Neural cell (in vitro differentiated cells): ENCODE data around the gene KRTAP22-1. TPM values are rescaled to one million over a fixed set of nuclear protein-coding genes. Genes with fewer than 3 reads are reported as not detected.

Experiments
- H2AFZ ChIP-seq: fragments of 200-600, 300-800 bp; sonication (generic), shearing (Covaris generic); 2 replicates; pipeline ENCODE4 v1.6.0; 2014; ENCODE audit warnings: low read depth, mild to moderate bottlenecking, antibody characterized with exemption, low read length, moderate library complexity
- H3F3A ChIP-seq: fragments of 200-600 bp; shearing (Covaris generic); 2 replicates; pipeline ENCODE4 v1.6.1; 2016; ENCODE audit warnings: mild to moderate bottlenecking, moderate library complexity, mixed read lengths, antibody characterized with exemption, low read length; ENCODE audit not compliant: insufficient read depth, poor library complexity, severe bottlenecking
- H3K27ac ChIP-seq: fragments of 200-600, 300-800 bp; sonication (generic), shearing (Covaris generic); 2 replicates; pipeline ENCODE4 v1.5.1; 2014; ENCODE audit warnings: mild to moderate bottlenecking, low read length, moderate library complexity
- H3K27me3 ChIP-seq: fragments of 300-800, 200-600 bp; sonication (generic), shearing (Covaris generic); 2 replicates; pipeline ENCODE4 v1.6.0; 2014; ENCODE audit warnings: mild to moderate bottlenecking, low read depth, low read length, moderate library complexity; ENCODE audit not compliant: insufficient read depth
- H3K36me3 ChIP-seq: fragments of 300-800, 200-600 bp; sonication (generic), shearing (Covaris generic); 2 replicates; pipeline ENCODE4 v1.5.1; 2014; ENCODE audit warnings: mild to moderate bottlenecking, antibody characterized with exemption, low read length, moderate library complexity; ENCODE audit not compliant: insufficient read depth
- H3K4me2 ChIP-seq: fragments of 300-800, 200-600 bp; sonication (generic), shearing (Covaris generic); 2 replicates; pipeline ENCODE4 v1.6.0; 2014; ENCODE audit warnings: mild to moderate bottlenecking, low read length
- H3K4me3 ChIP-seq: fragments of 300-800, 200-600 bp; sonication (generic), shearing (Covaris generic); 2 replicates; pipeline ENCODE4 v1.5.1; 2014; ENCODE audit warnings: mild to moderate bottlenecking, low read length, moderate library complexity
- H3K79me2 ChIP-seq: fragments of 200-600 bp; shearing (Covaris generic); replicated peaks from 2 replicates; pipeline ENCODE4 v1.6.0; 2014; ENCODE audit warnings: mild to moderate bottlenecking, low read length, moderate library complexity; ENCODE audit not compliant: insufficient read depth
- H3K9ac ChIP-seq: fragments of 300-800, 200-600 bp; sonication (generic), shearing (Covaris generic); 2 replicates; pipeline ENCODE4 v1.6.1; 2016; ENCODE audit warnings: mild to moderate bottlenecking, low read length, mixed read lengths
- H3K9me2 ChIP-seq: fragments of 200-600 bp; shearing (Covaris generic); 2 replicates; pipeline ENCODE4 v1.6.1; 2016; ENCODE audit warnings: mild to moderate bottlenecking, low read length, mixed read lengths; ENCODE audit not compliant: insufficient read depth
- H3K9me3 ChIP-seq: fragments of 200-600, 300-800 bp; sonication (generic), shearing (Covaris generic); 2 replicates; pipeline ENCODE4 v1.6.1; 2016; ENCODE audit warnings: mild to moderate bottlenecking, mixed run types, low read length, moderate library complexity, mixed read lengths
- H4K20me1 ChIP-seq: fragments of 200-600 bp; shearing (Covaris generic); 2 replicates; pipeline ENCODE4 v1.6.1; 2016; ENCODE audit warnings: mild to moderate bottlenecking, mixed run types; ENCODE audit not compliant: insufficient read depth
- EP300 ChIP-seq: fragments of 450-650 bp; conservative IDR thresholded peaks from 2 replicates; pipeline ENCODE4 v1.6.1; 2014; ENCODE audit warnings: antibody characterized with exemption, mild to moderate bottlenecking, moderate library complexity; ENCODE audit not compliant: poor library complexity, severe bottlenecking
- EZH2 ChIP-seq: fragments of 200-600, 300-800 bp; shearing (Covaris generic), sonication (generic); IDR thresholded peaks from 2 replicates; pipeline ENCODE4 v1.6.1; 2014; ENCODE audit warnings: antibody characterized with exemption, low read length, borderline replicate concordance, mild to moderate bottlenecking; ENCODE audit not compliant: insufficient read depth, poor library complexity, severe bottlenecking
- MXI1 ChIP-seq: fragments of 450-650 bp; conservative IDR thresholded peaks from 2 replicates; pipeline ENCODE4 v1.6.1; 2014; ENCODE audit warnings: antibody characterized with exemption, mild to moderate bottlenecking; ENCODE audit not compliant: poor library complexity, severe bottlenecking
- POLR2AphosphoS5 ChIP-seq: IDR thresholded peaks from 2 replicates; pipeline ENCODE4 v1.6.1; 2012
- RAD21 ChIP-seq: fragments of 450-650 bp; conservative IDR thresholded peaks from 2 replicates; pipeline ENCODE4 v1.6.1; 2014; ENCODE audit warnings: antibody characterized with exemption, mild to moderate bottlenecking, moderate library complexity
- SMC3 ChIP-seq: fragments of 450-650 bp; conservative IDR thresholded peaks from 2 replicates; pipeline ENCODE4 v1.6.1; 2014; ENCODE audit warnings: antibody characterized with exemption, mild to moderate bottlenecking, moderate library complexity; ENCODE audit not compliant: poor library complexity
- TAF1 ChIP-seq: IDR thresholded peaks from 2 replicates; pipeline ENCODE4 v1.6.1; 2012; ENCODE audit warnings: low read depth
- polyA plus RNA-seq: library from polyadenylated mRNA; depleted of rRNA; stranded (reverse); fragments of >200 nt; gene quantifications from 2 replicates; pipeline ENCODE4 v1.2.3, GENCODE V29; 2014
- TF ChIP-seq, protein P1 (sequence below): IDR thresholded peaks from 2 replicates; pipeline ENCODE4 v1.6.1; 2012; ENCODE audit warnings: borderline replicate concordance
- TF ChIP-seq, protein P2 (sequence below): fragments of 450-650 bp; IDR thresholded peaks from 2 replicates; pipeline ENCODE4 v1.5.1; 2014; ENCODE audit warnings: antibody characterized with exemption, mild to moderate bottlenecking, moderate library complexity; ENCODE audit not compliant: poor library complexity, severe bottlenecking

Gene KRTAP22-1
- polyA plus RNA-seq, 1 donor from 2014 or later: not detected

DNA sequence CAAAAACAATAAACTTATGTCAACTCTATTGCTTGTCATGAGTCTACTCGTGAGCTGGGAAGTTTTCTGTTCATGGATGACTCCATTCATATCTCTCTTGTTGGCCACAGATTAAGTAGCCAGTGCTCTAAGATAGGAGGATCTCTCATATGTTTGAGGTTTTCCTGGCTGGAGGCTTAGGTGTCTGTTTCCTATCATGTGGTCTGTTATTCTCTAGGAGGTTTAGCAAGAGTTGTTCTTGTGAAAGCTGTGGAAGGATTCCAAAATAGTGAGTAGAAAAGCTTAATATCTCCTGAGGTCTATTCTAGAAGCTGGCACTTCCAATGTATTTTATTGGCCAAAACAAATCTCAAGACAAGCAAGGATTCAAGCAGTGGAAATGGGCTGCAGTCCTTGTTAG is 28.3 kb downstream of the KRTAP22-1 start:
- TF ChIP-seq EZH2 (no peak), MXI1 (no peak), SMC3 (no peak), TAF1 (no peak), RAD21 (no peak), POLR2AphosphoS5 (no peak), EP300 (no peak)
- TF ChIP-seq, protein P1, sequence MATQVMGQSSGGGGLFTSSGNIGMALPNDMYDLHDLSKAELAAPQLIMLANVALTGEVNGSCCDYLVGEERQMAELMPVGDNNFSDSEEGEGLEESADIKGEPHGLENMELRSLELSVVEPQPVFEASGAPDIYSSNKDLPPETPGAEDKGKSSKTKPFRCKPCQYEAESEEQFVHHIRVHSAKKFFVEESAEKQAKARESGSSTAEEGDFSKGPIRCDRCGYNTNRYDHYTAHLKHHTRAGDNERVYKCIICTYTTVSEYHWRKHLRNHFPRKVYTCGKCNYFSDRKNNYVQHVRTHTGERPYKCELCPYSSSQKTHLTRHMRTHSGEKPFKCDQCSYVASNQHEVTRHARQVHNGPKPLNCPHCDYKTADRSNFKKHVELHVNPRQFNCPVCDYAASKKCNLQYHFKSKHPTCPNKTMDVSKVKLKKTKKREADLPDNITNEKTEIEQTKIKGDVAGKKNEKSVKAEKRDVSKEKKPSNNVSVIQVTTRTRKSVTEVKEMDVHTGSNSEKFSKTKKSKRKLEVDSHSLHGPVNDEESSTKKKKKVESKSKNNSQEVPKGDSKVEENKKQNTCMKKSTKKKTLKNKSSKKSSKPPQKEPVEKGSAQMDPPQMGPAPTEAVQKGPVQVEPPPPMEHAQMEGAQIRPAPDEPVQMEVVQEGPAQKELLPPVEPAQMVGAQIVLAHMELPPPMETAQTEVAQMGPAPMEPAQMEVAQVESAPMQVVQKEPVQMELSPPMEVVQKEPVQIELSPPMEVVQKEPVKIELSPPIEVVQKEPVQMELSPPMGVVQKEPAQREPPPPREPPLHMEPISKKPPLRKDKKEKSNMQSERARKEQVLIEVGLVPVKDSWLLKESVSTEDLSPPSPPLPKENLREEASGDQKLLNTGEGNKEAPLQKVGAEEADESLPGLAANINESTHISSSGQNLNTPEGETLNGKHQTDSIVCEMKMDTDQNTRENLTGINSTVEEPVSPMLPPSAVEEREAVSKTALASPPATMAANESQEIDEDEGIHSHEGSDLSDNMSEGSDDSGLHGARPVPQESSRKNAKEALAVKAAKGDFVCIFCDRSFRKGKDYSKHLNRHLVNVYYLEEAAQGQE: no peak
- TF ChIP-seq, protein P2, sequence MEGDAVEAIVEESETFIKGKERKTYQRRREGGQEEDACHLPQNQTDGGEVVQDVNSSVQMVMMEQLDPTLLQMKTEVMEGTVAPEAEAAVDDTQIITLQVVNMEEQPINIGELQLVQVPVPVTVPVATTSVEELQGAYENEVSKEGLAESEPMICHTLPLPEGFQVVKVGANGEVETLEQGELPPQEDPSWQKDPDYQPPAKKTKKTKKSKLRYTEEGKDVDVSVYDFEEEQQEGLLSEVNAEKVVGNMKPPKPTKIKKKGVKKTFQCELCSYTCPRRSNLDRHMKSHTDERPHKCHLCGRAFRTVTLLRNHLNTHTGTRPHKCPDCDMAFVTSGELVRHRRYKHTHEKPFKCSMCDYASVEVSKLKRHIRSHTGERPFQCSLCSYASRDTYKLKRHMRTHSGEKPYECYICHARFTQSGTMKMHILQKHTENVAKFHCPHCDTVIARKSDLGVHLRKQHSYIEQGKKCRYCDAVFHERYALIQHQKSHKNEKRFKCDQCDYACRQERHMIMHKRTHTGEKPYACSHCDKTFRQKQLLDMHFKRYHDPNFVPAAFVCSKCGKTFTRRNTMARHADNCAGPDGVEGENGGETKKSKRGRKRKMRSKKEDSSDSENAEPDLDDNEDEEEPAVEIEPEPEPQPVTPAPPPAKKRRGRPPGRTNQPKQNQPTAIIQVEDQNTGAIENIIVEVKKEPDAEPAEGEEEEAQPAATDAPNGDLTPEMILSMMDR: no peak
- Histone ChIP-seq H3K9me3 (peaks cover 6% of the 10 kb centered on the region), H3F3A (no peaks in the 10 kb centered on the region)

DNA sequence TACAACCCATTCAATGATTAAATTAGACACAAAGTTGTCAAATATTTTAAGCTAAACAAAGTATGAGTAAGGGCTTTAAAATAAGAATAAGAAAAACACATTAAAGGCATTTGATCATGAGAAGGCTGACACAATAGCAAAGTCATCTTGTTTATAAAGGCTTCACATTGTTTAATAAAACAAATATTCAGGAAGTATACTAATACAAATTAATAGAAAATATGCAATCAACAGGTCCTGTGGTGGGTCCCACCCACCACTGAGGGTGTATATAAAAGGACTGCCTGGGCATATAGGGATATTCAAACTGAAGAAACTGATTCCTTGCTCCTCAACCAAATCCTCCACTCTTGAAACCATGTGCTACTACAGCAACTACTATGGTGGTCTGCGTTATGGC is 34.0 kb downstream of the KRTAP22-1 start, which contains the start of gene KRTAP20-2:
TSS of gene KRTAP20-2 (plus strand) at position 301 of the 400 bp plus-strand sequence. CDS start at position 359, 58 bp downstream.
- no peak within 1 kb of the TSS for H3K9ac ChIP-seq
- H3K27ac ChIP-seq: no peak within 1 kb of the TSS
- H3K79me2 ChIP-seq: no peaks in the 10 kb centered on the region
- H2AFZ ChIP-seq: no peak within 1 kb of the TSS
- H3K9me2 ChIP-seq: no peaks in the 10 kb centered on the region
- no peaks in the 10 kb centered on the region for H3K9me3 ChIP-seq
- H3K36me3 ChIP-seq: no peaks in the 10 kb centered on the region
- no peak within 1 kb of the TSS for H3K4me2 ChIP-seq
- TF ChIP-seq MXI1 (no peak), RAD21 (no peak), TAF1 (no peak)
- TF ChIP-seq, protein P1: no peak
- TF ChIP-seq, protein P2: no peak
- no peaks in the 10 kb centered on the region for H4K20me1 ChIP-seq
- no peaks in the 10 kb centered on the region for H3F3A ChIP-seq
- no peaks in the 10 kb centered on the region for H3K27me3 ChIP-seq
- no peak within 1 kb of the TSS for H3K4me3 ChIP-seq

More for the DNA sequence above, 28.3 kb downstream of the KRTAP22-1 start:
- no peak overlapping the region for H3K27ac ChIP-seq
- H3K4me3 ChIP-seq: no peak overlapping the region
- H3K36me3 ChIP-seq: no peaks in the 10 kb centered on the region
- H3K9ac ChIP-seq: no peak overlapping the region
- no peaks in the 10 kb centered on the region for H3K27me3 ChIP-seq
- H3K9me2 ChIP-seq: no peaks in the 10 kb centered on the region
- no peaks in the 10 kb centered on the region for H3K79me2 ChIP-seq
- H2AFZ ChIP-seq: no peak overlapping the region
- no peaks in the 10 kb centered on the region for H4K20me1 ChIP-seq
- no peak overlapping the region for H3K4me2 ChIP-seq
